HepG2 (cell line): Measurements from ENCODE around the gene SBDS. TPM values are rescaled to one million over a fixed set of nuclear protein-coding genes. Genes with fewer than 3 reads are reported as not detected.
A peak's percentile ranks its signal among the peaks of the same experiment; 100 is the strongest.
"Not testable (repeated sequence)": the region's sequence is repeated elsewhere in the genome, so short reads cannot be mapped to it uniquely, and the experiment has no call there.

Experiments
- ATAC-seq: fragments of 200-7000 bp; cut with Tn5 transposase; 3 replicates; pipeline ENCODE4 v1.9.1; 2020; ENCODE audit warnings: mild to moderate bottlenecking, moderate library complexity
- Bru-seq: library from RNA; stranded (reverse); fragments of 400-500 nt; gene quantifications from one replicate; lab custom pipeline; 2021; lab: Mats Ljungman, UMichigan
- BruChase-seq, 2 experiments: library from RNA; stranded (reverse); fragments of 400-500 nt; gene quantifications; one replicate each; lab custom pipeline; 2021; lab: Mats Ljungman, UMichigan
- BruUV-seq: library from RNA; stranded (reverse); fragments of 400-500 nt; replicated peaks from 2 replicates; lab custom pipeline; 2021; lab: Mats Ljungman, UMichigan
- CTCF ChIA-PET: fragments of 300-600 bp; formaldehyde crosslinking; extraction: SDS; loops from one replicate; lab custom pipeline; 2021; ENCODE audit warnings: low total read pairs, inconsistent platforms, low intra/inter-chr PET ratio; lab: Yijun Ruan, JAX
- POLR2A ChIA-PET: fragments of 350-600 bp; sonication (Branson Sonifier 250); formaldehyde crosslinking; loops from one replicate; lab custom pipeline; 2020; ENCODE audit warnings: antibody characterized with exemption, inconsistent platforms; lab: Yijun Ruan, JAX
- DNase-seq: peaks from one replicate; pipeline ENCODE4 v3.0.0-alpha.2; 2015; ENCODE audit warnings: low spot score
- FAIRE-seq: peaks from 3 replicates; lab custom pipeline; 2011; peaks lifted over from hg19 to GRCh38; lab: Jason Lieb, UNC
- H2AFZ ChIP-seq: one replicate; pipeline ENCODE4 v1.6.1; 2011; ENCODE audit warnings: low read length, inconsistent platforms
- H3K27ac ChIP-seq: fragments of 300-600 bp; 3 replicates; pipeline ENCODE4 v1.8.0; 2011; ENCODE audit warnings: mixed run types, mild to moderate bottlenecking, mixed read lengths, low read length, inconsistent platforms; ENCODE audit not compliant: insufficient read depth; ENCODE audit errors: extremely low read length
- H3K27me3 ChIP-seq, 2 experiments: fragments of 200-600 bp in 1 of 2; 2 replicates in 1 of 2; 3 replicates in 1 of 2; pipeline versions ENCODE4 v1.6.0 to v1.8.0; 2011; ENCODE audit warnings: low read length in 2 of 2, mild to moderate bottlenecking in 2 of 2, moderate library complexity in 2 of 2, inconsistent platforms in 1 of 2; ENCODE audit not compliant: insufficient read depth in 2 of 2, control insufficient read depth in 1 of 2
- H3K36me3 ChIP-seq, 2 experiments: fragments of 200-600 bp in 1 of 2; replicated peaks in 1 of 2; 2 replicates in 1 of 2; 3 replicates in 1 of 2; pipeline versions ENCODE4 v1.5.1 to v1.8.0; 2011; ENCODE audit warnings: low read length in 2 of 2, inconsistent platforms in 1 of 2; ENCODE audit not compliant: insufficient read depth in 2 of 2, control insufficient read depth in 1 of 2
- H3K4me1 ChIP-seq: 2 replicates; pipeline ENCODE4 v1.5.1; 2012; ENCODE audit warnings: low read length, inconsistent platforms; ENCODE audit not compliant: insufficient read depth
- H3K4me2 ChIP-seq: 2 replicates; pipeline ENCODE4 v1.6.0; 2011; ENCODE audit warnings: low read depth, low read length, inconsistent platforms
- H3K4me3 ChIP-seq, 3 experiments: fragments of 200-600 bp in 1 of 3; sonication (generic), shearing (Covaris generic) in 1 of 3; replicated peaks in 1 of 3; 2 replicates each; pipeline ENCODE4 v1.5.1; 2011 to 2016; ENCODE audit warnings: low read length in 3 of 3, inconsistent platforms in 2 of 3, low read depth in 2 of 3, mild to moderate bottlenecking in 2 of 3, control low read depth in 1 of 3, mixed read lengths in 1 of 3; ENCODE audit not compliant: insufficient read depth in 1 of 3
- H3K79me2 ChIP-seq: one replicate; pipeline ENCODE4 v1.6.1; 2011; ENCODE audit warnings: low read length, inconsistent platforms; ENCODE audit not compliant: insufficient read depth
- H3K9ac ChIP-seq: 2 replicates; pipeline ENCODE4 v1.6.0; 2011; ENCODE audit warnings: mild to moderate bottlenecking, low read depth, low read length, inconsistent platforms; ENCODE audit not compliant: insufficient read depth
- H3K9me3 ChIP-seq: 2 replicates; pipeline ENCODE4 v1.5.1; 2012; ENCODE audit warnings: mild to moderate bottlenecking, low read length
- H4K20me1 ChIP-seq: 2 replicates; pipeline ENCODE4 v1.6.0; 2011; ENCODE audit warnings: inconsistent platforms, mild to moderate bottlenecking, low read length, moderate library complexity; ENCODE audit not compliant: insufficient read depth
- GATA4 ChIP-seq: sonication (generic); IDR thresholded peaks from 2 replicates; pipeline ENCODE4 v1.6.1; 2016; ENCODE audit warnings: antibody characterized with exemption, low read depth, borderline replicate concordance
- THAP9 ChIP-seq: sonication (generic); formaldehyde crosslinking; IDR thresholded peaks from 2 replicates; pipeline ENCODE4; 2020; ENCODE audit warnings: missing genetic modification reagents, mild to moderate bottlenecking, borderline replicate concordance
- ZNF333 ChIP-seq: sonication (generic); formaldehyde crosslinking; IDR thresholded peaks from 2 replicates; pipeline ENCODE4 v1.4.0; 2020; ENCODE audit warnings: mild to moderate bottlenecking, missing genetic modification reagents, borderline replicate concordance
- WGBS: methylation state at CpG from one replicate; pipeline ENCODE4 v1.1.6; 2017; ENCODE audit warnings: low lambda C conversion rate; 5-methylcytosine and 5-hydroxymethylcytosine counted together
- in situ Hi-C: cut with HindIII; loops from 2 replicates; pipeline ENCODE4 v1.10.0; 2017; ENCODE audit warnings: low pct_unique_long_range_greater_than_20kb; ENCODE audit not compliant: extremely low pct_ligation_motif_present
- intact Hi-C: fragments of 100-400 bp; cut with micrococcal nuclease; formaldehyde crosslinking; loops from one replicate; pipeline ENCODE4 v1.10.0; 2022; ENCODE audit not compliant: unreplicated experiment
- long read RNA-seq, 2 experiments: library from RNA in 1 of 2; library from polyadenylated mRNA in 1 of 2; stranded (forward) in 1 of 2; unstranded in 1 of 2; transcript quantifications; one replicate each; pipeline ENCODE4 v2.0.0, GENCODE V29; 2019 to 2022
- polyA minus RNA-seq, 3 experiments: library from RNA; depleted of rRNA, polyadenylated mRNA; stranded (reverse); fragments of >200 nt; gene quantifications; 2 replicates each; pipeline ENCODE4 v1.2.3, GENCODE V29; 2011; ENCODE audit warnings: low replicate concordance in 1 of 3
- polyA plus RNA-seq, 8 experiments: library from polyadenylated mRNA; depleted of rRNA in 3 of 8; stranded (reverse) in 7 of 8; unstranded in 1 of 8; fragments of >200 nt; fragmentation: Illumina TruSeq in 4 of 8; extraction: Trizol in 4 of 8; gene quantifications; 2 replicates each; pipeline versions ENCODE4 v1.2.1 to v1.2.3, GENCODE V29; 2011 to 2016; ENCODE audit warnings: low read depth in 4 of 8, missing spikeins in 1 of 8, mixed read lengths in 1 of 8; ENCODE audit not compliant: insufficient read depth in 1 of 8
- total RNA-seq, 5 experiments: library from RNA; depleted of rRNA; stranded (reverse); fragments of >200 nt; fragmentation: Illumina TruSeq; extraction: Trizol; gene quantifications; 2 replicates each; pipeline ENCODE4 v1.2.3, GENCODE V29; 2016; ENCODE audit warnings: low read depth in 1 of 5
- TF ChIP-seq, protein P1 (sequence below): sonication (generic); formaldehyde crosslinking; IDR thresholded peaks from one replicate; pipeline ENCODE4 v1.5.1; 2020; ENCODE audit warnings: mild to moderate bottlenecking, missing genetic modification reagents; ENCODE audit errors: not compliant biosample characterization

The SBDS gene
- total RNA-seq (2016; rRNA removed; fragmentation: Illumina TruSeq; extraction: Trizol): 79.3 and 124 TPM in 2 replicates
- 26.4 and 30.7 TPM in 2 replicates for total RNA-seq (2016; cell fraction: cytosol; rRNA removed; fragmentation: Illumina TruSeq; extraction: Trizol; ENCODE audit: low read depth)
- total RNA-seq (2016; cell fraction: insoluble cytoplasmic fraction; rRNA removed; fragmentation: Illumina TruSeq; extraction: Trizol): 84.5 and 129 TPM in 2 replicates
- total RNA-seq (2016; cell fraction: membrane; rRNA removed; fragmentation: Illumina TruSeq; extraction: Trizol): 45.4 and 48.5 TPM in 2 replicates
- total RNA-seq (2016; cell fraction: nucleus; rRNA removed; fragmentation: Illumina TruSeq; extraction: Trizol): 33.8 and 34.8 TPM in 2 replicates
- 33.6 and 39.1 TPM in 2 replicates for polyA plus RNA-seq (2011; rRNA removed)
- 20.9 and 31.6 TPM in 2 replicates for polyA plus RNA-seq (2011; cell fraction: cytosol; rRNA removed)
- polyA plus RNA-seq (2011; cell fraction: nucleus; rRNA removed): 8.7 and 13.9 TPM in 2 replicates
- polyA plus RNA-seq (2012): 59.3 and 60.3 TPM in 2 replicates
- polyA plus RNA-seq (2016; cell fraction: cytosol; fragmentation: Illumina TruSeq; extraction: Trizol; ENCODE audit: low read depth): 11.6 and 18.3 TPM in 2 replicates
- polyA plus RNA-seq (2016; cell fraction: insoluble cytoplasmic fraction; fragmentation: Illumina TruSeq; extraction: Trizol; ENCODE audit: low read depth): 130 and 143 TPM in 2 replicates
- 30.2 and 38.3 TPM in 2 replicates for polyA plus RNA-seq (2016; cell fraction: membrane; fragmentation: Illumina TruSeq; extraction: Trizol; ENCODE audit: low read depth)
- polyA plus RNA-seq (2016; cell fraction: nucleus; fragmentation: Illumina TruSeq; extraction: Trizol; ENCODE audit: insufficient read depth, low read depth): 54.9 and 62.0 TPM in 2 replicates
- polyA minus RNA-seq (2011; rRNA and poly(A)+ RNA removed; ENCODE audit: low replicate concordance): 15.5 and 21.4 TPM in 2 replicates
- polyA minus RNA-seq (2011; cell fraction: cytosol; rRNA and poly(A)+ RNA removed): 42.0 and 45.7 TPM in 2 replicates
- 14.2 and 15.9 TPM in 2 replicates for polyA minus RNA-seq (2011; cell fraction: nucleus; rRNA and poly(A)+ RNA removed)
- Bru-seq, nascent RNA: percentile 83 among the genes with signal in this experiment
- BruChase-seq, experiment 1, labeled RNA remaining after a 6-hour chase: percentile 97 among the genes with signal in this experiment
- BruChase-seq, experiment 2, labeled RNA remaining after a 2-hour chase: percentile 91 among the genes with signal in this experiment
- long read RNA-seq, experiment 1, transcript SBDS-201 (5 exons, 1,631 nt): major isoform, 104 of 124 reads
- long read RNA-seq, experiment 1, partial matches to known transcripts: 14 of 124 reads
- long read RNA-seq, experiment 1, other reads (novel, unspliced or antisense): 6 of 124 reads
- long read RNA-seq, experiment 2, transcript SBDS-201 (5 exons, 1,631 nt): major isoform, 138 of 184 reads
- long read RNA-seq, experiment 2, partial matches to known transcripts: 13 of 184 reads
- long read RNA-seq, experiment 2, other reads (novel, unspliced or antisense): 32 of 184 reads

GRCh38 chr7:66995050-66995776, at the start of gene SBDS:
Gene SBDS, minus strand, starts transcription at chr7:66995586. Its CDS starts 169 bp downstream, at chr7:66995417.
- in situ Hi-C loops: loop anchor here (25.0 kb wide), 1 partner anchor 158 kb away; no protein-coding TSS in a partner anchor
- H3K27ac ChIP-seq: peak within 1 kb of the TSS; percentile 89
- TSS peak; percentile 73 for BruUV-seq
- intact Hi-C loops, H3K27me3 ChIP-seq, H4K20me1 ChIP-seq, H3K9me3 ChIP-seq, H3K4me1 ChIP-seq, H3K36me3 ChIP-seq, CTCF ChIA-PET, H3K79me2 ChIP-seq: not testable (repeated sequence)
- peak; percentile 77 for ATAC-seq
- 0% methylated on average over 17 of the region's 59 CpGs for WGBS
- H3K4me2 ChIP-seq: peak within 1 kb of the TSS; percentile 67
- H3K9ac ChIP-seq: peak within 1 kb of the TSS; percentile 90
- peak; percentile 93 for FAIRE-seq
- peak; percentile 98 for DNase-seq
- peak within 1 kb of the TSS; percentile 72 to 83 (median 76) for H3K4me3 ChIP-seq
- H2AFZ ChIP-seq: peak within 1 kb of the TSS; percentile 42
- POLR2A ChIA-PET: interaction anchor here (0.7 to 3.0 kb wide), 8 partner anchors 9 to 342 kb away, joined by 3 to 44 read pairs (median 6); partner anchors contain the start of genes RABGEF1 and TMEM248
- TF ChIP-seq GATA4 (0 out of 2 replicates have a peak, but pooled peaks have one; percentile 23), THAP9 (CRISPR knock-in tag) (peak; percentile 58; the same call in 1 of the 2 replicates), ZNF333 (CRISPR knock-in tag) (peak; percentile 61; the same call in 1 of the 2 replicates)
- TF ChIP-seq, protein P1, sequence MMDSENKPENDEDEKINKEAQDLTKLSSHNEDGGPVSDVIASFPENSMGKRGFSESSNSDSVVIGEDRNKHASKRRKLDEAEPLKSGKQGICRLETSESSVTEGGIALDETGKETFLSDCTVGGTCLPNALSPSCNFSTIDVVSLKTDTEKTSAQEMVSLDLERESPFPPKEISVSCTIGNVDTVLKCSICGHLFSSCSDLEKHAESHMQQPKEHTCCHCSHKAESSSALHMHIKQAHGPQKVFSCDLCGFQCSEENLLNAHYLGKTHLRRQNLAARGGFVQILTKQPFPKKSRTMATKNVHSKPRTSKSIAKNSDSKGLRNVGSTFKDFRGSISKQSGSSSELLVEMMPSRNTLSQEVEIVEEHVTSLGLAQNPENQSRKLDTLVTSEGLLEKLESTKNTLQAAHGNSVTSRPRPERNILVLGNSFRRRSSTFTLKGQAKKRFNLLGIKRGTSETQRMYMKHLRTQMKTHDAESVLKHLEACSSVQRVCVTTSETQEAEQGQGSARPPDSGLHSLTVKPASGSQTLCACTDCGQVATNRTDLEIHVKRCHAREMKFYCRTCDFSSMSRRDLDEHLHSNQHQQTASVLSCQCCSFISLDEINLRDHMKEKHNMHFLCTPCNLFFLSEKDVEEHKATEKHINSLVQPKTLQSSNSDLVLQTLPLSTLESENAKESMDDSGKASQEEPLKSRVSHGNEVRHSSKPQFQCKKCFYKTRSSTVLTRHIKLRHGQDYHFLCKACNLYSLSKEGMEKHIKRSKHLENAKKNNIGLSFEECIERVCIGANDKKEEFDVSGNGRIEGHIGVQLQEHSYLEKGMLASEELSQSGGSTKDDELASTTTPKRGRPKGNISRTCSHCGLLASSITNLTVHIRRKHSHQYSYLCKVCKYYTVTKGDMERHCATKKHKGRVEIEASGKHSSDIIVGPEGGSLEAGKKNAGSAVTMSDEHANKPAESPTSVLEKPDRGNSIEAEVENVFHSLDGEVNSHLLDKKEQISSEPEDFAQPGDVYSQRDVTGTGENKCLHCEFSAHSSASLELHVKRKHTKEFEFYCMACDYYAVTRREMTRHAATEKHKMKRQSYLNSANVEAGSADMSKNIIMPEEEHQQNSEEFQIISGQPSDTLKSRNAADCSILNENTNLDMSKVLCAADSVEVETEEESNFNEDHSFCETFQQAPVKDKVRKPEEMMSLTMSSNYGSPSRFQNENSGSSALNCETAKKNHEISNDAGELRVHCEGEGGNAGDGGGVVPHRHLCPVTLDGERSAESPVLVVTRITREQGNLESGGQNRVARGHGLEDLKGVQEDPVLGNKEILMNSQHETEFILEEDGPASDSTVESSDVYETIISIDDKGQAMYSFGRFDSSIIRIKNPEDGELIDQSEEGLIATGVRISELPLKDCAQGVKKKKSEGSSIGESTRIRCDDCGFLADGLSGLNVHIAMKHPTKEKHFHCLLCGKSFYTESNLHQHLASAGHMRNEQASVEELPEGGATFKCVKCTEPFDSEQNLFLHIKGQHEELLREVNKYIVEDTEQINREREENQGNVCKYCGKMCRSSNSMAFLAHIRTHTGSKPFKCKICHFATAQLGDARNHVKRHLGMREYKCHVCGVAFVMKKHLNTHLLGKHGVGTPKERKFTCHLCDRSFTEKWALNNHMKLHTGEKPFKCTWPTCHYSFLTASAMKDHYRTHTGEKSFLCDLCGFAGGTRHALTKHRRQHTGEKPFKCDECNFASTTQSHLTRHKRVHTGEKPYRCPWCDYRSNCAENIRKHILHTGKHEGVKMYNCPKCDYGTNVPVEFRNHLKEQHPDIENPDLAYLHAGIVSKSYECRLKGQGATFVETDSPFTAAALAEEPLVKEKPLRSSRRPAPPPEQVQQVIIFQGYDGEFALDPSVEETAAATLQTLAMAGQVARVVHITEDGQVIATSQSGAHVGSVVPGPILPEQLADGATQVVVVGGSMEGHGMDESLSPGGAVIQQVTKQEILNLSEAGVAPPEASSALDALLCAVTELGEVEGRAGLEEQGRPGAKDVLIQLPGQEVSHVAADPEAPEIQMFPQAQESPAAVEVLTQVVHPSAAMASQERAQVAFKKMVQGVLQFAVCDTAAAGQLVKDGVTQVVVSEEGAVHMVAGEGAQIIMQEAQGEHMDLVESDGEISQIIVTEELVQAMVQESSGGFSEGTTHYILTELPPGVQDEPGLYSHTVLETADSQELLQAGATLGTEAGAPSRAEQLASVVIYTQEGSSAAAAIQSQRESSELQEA (CRISPR knock-in tag): peak; percentile 52
